ENCODE results near the gene USP3. TPM values are rescaled to one million over a fixed set of nuclear protein-coding genes. Genes with fewer than 3 reads are reported as not detected.

USP3 gene
- total and polyA plus RNA-seq, 2 donors (not counting 3 experiments of a cell fraction or from before 2014, with no cell fraction given) = 18.8 to 52.4 TPM

GRCh38 chr15:63538876-63539275 lies 34.5 kb downstream of the USP3 start:
- intact Hi-C loops (cut with micrococcal nuclease) (no loop called here), dilution Hi-C loops (cut with MboI; ENCODE audit: extremely low pct_ligation_motif_present, low sequenced_read_pairs) (no loop called here)
- Histone ChIP-seq H4K20me1 (replicated peaks; ENCODE audit: control insufficient read depth, extremely low read depth, insufficient read depth, low read length) (no peaks in the 10 kb centered on the region), H2AFZ (ENCODE audit: low read depth, low read length) (no peak overlapping the region), H3K4me3 (replicated peaks in 1 of 3; ENCODE audit: insufficient read depth in 1 of 3, low read depth in 1 of 3, low read length in 3 of 3) (no peak overlapping the region), H3K9ac (replicated peaks; ENCODE audit: extremely low read depth, insufficient read depth, low read length) (no peak overlapping the region), H3K27ac (ENCODE audit: insufficient read depth, low read depth, low read length) (no peak overlapping the region), H3K36me3 (ENCODE audit: control insufficient read depth in 2 of 2, extremely low read depth in 1 of 2, insufficient read depth in 2 of 2, low read length in 2 of 2) (peaks cover 2 to 4% of the 10 kb centered on the region in 2 experiments), H3K4me1 (ENCODE audit: control insufficient read depth, extremely low read depth, insufficient read depth, low read length) (peaks cover 4% of the 10 kb centered on the region), H3K4me2 (ENCODE audit: insufficient read depth, low read length) (no peak overlapping the region), H3K9me1 (replicated peaks; ENCODE audit: control insufficient read depth, extremely low read depth, insufficient read depth, low read length) (no peaks in the 10 kb centered on the region), H3K79me2 (ENCODE audit: control insufficient read depth, insufficient read depth, low read length) (peaks cover 59% of the 10 kb centered on the region), H3K27me3 (ENCODE audit: control insufficient read depth in 2 of 2, insufficient read depth in 2 of 2, low read length in 2 of 2) (no peaks in the 10 kb centered on the region), H3K9me3 (replicated peaks; ENCODE audit: control insufficient read depth, insufficient read depth, low read length) (no peaks in the 10 kb centered on the region)
- no peak for FAIRE-seq
- ChIA-PET CTCF (interaction anchor here (1.3 to 2.7 kb wide), 2 partner anchors 11 to 12 kb away, joined by 3 to 10 read pairs; no protein-coding TSS in a partner anchor), POLR2A (interaction anchor here (0.7 kb wide), 1 partner anchor 14 kb away, joined by 3 read pairs; no protein-coding TSS in a partner anchor)
- DNase-seq (ENCODE audit: low read depth, low spot score) = no peak
- TF ChIP-seq EZH2 (IDR thresholded peaks at IDR 0.05; ENCODE audit: borderline replicate concordance, low read depth, low read length, severe bottlenecking) = no peak
- no peak for TF ChIP-seq MAX (IDR thresholded peaks at IDR 0.05; ENCODE audit: insufficient read depth, insufficient read length)
- no peak for TF ChIP-seq GATA2 (IDR thresholded peaks at IDR 0.05; ENCODE audit: insufficient read depth, insufficient read length, low read depth, low read length)
- no peak for TF ChIP-seq POLR2AphosphoS5 (IDR thresholded peaks at IDR 0.05; ENCODE audit: insufficient read depth, low read depth, low read length)
- TF ChIP-seq CTCF (IDR thresholded peaks at IDR 0.05; ENCODE audit: extremely low read depth in 1 of 2, insufficient read depth in 1 of 2, low read depth in 1 of 2, low read length in 2 of 2) = no peak
- no peak for TF ChIP-seq MYC (IDR thresholded peaks at IDR 0.05; ENCODE audit: low read depth, low read length)
- TF ChIP-seq JUN (IDR thresholded peaks at IDR 0.05; ENCODE audit: borderline replicate concordance, insufficient read depth, insufficient read length, low read depth) = no peak
- no peak for TF ChIP-seq POLR2A (IDR thresholded peaks at IDR 0.05; ENCODE audit: low read depth, low read length)
- no peak for TF ChIP-seq FOS (IDR thresholded peaks at IDR 0.05; ENCODE audit: borderline replicate concordance, insufficient read depth, low read length)
- BruUV-seq (replicated peaks) = no TSS peak

Data from endothelial cell of umbilical vein (primary cell).